OCI-LY7 (cell line): ENCODE measurements around the gene CEMIP2.

Source experiments
- CTCF ChIP-seq: fragments of 200-600 bp; sonication (generic); conservative IDR thresholded peaks from 2 replicates; pipeline ENCODE4 v1.5.1; 2014; ENCODE audit warnings: mild to moderate bottlenecking, antibody characterized with exemption, low read length, moderate library complexity, mixed read lengths
- EZH2phosphoT487 ChIP-seq: fragments of 200-600 bp; sonication (generic); IDR thresholded peaks from 2 replicates; pipeline ENCODE4 v1.6.1; 2018; ENCODE audit warnings: low read depth, borderline replicate concordance, mild to moderate bottlenecking, mixed run types, antibody characterized with exemption, low read length, moderate library complexity, mixed read lengths

DNA sequence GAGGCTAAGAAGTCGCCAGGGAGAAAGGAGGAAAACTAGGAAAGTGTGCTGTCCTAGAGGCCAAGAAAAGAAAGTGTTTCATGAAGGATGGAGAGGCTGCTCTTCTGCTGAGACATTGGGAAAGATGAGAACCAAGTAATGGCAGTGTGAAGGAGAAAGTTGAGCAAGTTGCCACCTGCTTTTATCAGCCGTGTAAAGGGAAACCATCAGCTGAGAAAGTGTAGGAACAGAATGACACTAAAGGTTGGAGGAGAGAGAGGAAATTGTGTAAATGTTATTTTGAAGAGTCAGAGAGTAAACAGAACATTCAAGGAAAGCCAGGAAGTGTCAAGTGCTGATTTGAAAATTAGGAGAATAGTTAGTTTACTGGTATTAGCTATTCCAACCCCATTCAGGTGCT, 125.0 kb downstream of the CEMIP2 start:
- no peak for TF ChIP-seq CTCF
- no peak for TF ChIP-seq EZH2phosphoT487
